GM12872 (cell line): Measurements from ENCODE around the gene VIPR2.

Experiments
- TF ChIP-seq, protein P1 (sequence below): IDR thresholded peaks from 3 replicates; pipeline ENCODE4 v1.5.1; 2011; ENCODE audit warnings: low read depth, mild to moderate bottlenecking, low read length, moderate library complexity; ENCODE audit not compliant: insufficient read depth

VIPR2 gene

DNA sequence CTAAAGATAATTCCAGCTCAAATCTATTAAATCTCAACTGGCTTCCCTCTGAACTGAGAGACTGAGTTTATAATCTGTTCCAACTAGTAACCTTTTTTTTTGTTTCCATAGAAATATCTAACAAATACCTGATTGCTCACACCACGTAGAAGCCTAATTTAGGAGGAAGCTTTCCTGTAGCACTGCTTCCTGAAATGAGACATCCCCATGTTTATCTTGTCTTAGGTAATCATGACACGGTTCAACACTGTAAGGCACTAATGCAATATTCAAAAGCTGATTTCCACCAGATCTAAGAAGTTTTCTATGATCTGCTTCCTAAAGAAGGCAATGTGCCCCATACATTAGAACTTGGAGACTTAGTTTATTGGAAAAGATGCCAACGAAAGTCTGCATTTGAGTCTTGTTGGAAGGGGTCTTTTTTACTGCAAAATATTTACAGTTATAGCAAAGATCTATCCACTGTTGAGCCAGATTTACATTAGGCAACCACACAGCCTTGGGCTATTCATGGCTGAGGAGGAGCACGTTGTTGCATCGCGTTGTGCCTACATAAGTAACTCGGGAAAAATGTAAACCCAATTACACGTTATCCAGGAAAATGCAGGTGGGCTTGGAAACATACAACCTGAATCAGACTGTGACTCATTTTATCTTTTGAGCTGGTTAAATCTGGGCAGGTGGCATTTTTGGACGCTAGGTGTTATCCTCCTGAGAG, 66.3 kb downstream of the VIPR2 start:
- TF ChIP-seq, protein P1, sequence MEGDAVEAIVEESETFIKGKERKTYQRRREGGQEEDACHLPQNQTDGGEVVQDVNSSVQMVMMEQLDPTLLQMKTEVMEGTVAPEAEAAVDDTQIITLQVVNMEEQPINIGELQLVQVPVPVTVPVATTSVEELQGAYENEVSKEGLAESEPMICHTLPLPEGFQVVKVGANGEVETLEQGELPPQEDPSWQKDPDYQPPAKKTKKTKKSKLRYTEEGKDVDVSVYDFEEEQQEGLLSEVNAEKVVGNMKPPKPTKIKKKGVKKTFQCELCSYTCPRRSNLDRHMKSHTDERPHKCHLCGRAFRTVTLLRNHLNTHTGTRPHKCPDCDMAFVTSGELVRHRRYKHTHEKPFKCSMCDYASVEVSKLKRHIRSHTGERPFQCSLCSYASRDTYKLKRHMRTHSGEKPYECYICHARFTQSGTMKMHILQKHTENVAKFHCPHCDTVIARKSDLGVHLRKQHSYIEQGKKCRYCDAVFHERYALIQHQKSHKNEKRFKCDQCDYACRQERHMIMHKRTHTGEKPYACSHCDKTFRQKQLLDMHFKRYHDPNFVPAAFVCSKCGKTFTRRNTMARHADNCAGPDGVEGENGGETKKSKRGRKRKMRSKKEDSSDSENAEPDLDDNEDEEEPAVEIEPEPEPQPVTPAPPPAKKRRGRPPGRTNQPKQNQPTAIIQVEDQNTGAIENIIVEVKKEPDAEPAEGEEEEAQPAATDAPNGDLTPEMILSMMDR, result no peak

DNA sequence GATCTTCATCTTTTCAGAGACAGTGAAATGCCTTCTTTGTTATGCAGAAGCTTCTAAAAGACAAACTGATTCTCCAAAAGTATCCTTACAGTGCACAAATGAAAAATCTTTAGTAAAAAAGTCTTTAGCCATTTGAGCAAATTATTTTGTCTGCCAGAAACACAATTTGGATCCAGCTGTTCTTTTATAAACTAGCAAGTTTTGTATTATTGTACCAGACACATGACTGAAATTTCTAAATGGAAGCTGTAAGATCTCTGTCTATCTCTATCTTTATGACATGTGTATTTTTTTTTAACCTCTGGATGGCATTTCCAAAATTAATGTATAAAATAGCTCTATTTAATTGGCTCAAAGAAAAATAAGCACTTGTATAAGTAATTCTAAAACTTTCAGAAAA, 68.3 kb downstream of the VIPR2 start:
- TF ChIP-seq, protein P1, result no peak

DNA sequence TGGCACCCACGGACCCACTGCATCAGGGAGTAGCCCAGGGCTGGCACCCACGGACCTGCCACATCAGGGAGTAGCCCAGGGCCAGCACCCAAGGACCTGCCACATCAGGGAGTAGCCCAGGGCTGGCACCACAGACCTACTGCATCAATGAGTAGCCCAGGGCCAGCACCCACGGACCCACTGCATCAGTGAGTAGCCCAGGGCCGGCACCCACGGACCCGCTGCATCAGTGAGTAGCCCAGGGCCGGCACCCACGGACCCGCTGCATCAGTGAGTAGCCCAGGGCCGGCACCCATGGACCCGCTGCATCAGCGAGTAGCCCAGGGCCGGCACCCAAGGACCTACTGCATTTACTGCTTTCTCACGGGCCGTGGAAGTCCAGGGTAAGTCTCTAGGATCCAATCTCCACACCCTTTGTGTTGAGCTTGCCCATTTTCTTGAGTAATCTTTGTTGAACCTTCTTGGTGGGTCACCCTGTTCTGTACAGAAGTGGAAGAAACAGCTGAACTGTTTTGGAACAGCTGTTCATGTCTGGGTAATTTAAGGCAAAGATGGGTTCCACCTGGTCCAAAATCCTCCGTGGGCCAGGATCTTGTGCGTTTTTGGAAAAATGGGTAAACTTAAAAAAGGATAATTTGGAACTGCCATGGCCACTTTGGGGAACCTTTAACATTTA, 69.0 kb downstream of the VIPR2 start:
- TF ChIP-seq, protein P1, result no peak

DNA sequence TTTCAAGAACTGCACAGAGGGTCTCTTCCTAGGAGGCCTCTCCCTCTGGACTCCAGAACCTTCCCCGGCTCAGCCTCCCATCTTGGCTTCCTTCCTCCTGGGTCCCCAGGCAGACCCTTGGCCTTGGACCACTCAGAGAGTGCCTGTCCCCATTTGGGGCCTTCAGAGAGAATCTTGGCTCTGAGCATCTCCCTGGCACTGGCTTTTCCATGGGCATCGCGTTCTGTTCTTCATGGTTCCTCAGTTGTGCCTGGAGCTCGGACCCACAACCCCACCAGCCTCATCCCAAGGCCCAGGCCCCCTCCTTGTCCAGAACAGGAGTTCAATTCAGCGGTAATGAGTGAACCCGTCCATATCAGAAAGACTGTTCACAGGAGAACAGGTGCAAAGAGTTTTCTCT, 73.4 kb downstream of the VIPR2 start:
- TF ChIP-seq, protein P1, result no peak

DNA sequence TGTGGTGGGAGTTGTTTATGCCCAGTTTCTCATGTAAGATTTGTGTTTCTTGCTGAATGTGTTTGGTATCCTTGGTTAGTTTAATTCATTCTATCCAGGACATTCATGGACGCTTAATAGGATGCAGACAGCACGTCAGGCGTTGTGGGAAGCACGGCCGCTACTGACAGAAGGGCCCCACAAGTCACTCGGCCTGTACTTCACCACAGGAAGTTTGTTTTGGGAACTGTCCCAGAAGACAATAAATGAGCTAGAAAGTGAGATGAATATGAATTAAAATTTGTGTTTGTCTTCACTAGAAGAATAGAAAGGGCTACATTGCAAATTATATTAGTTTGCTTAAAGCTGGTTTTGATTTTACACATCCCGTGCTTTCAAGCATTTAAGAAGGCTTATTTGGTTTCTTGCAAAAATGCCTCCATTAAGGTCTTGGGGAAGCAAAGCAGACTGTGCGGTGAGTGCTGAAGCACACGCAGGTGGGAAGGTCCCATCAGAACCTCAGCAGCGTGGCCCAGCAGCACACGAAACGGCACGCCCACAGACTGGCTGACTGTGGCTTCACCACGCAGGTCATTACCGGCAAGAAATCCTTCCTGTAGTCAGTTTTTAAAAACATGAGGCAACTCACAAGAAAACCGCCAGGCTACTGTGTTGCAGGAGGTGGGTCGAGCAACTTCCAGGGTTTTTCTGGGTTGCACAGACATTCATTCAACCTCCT, 74.1 kb downstream of the VIPR2 start:
- TF ChIP-seq, protein P1, result no peak

DNA sequence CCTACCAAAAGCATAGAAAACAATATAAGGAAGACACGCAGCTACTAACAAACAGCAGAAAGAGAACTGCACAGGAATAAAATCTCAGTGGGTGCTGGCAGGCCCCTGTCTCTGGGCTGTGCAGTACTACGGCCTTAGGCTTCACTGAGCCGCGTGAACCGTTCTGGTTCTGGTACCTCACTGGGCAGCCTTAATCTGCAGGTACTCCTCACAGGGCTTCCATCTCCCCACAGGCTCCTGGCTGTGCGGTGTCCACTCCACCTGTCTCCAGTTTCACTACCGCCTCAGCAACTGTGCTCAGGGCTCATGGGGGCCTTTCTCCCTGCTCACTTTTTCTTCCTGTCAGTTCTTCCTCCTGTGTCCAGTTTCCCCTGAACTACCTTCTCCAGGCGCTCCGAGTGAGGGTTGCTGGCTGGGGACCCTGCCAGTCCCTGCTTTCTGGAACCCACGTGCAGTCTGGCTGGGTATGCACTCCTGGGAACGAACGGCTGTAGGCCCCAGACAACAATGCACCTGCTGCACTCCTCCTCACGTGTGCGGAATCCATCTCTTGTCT, 75.7 kb downstream of the VIPR2 start:
- TF ChIP-seq, protein P1, result no peak

DNA sequence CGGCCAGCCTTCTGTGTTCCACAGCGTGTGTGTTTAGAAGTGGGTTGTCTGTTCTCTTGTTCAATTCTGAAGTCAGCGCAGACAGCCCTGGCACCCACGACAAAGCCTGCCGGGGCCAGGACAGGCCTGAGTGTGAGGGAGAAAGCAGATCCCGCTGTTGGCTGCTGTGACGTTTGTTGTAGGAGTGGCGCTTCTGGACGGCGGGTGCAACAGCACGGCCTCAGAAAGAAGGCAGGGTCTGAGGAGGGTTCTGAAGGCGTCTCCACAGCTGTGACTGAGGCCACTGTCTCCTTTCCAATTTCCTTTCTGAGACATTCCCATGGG, 76.2 kb downstream of the VIPR2 start:
- TF ChIP-seq, protein P1, result no peak
